Osteoblast (primary cell): ENCODE results near the gene PCDH8. TPM values are rescaled to one million over a fixed set of nuclear protein-coding genes. Genes with fewer than 3 reads are reported as not detected.

Source experiments
- DNase-seq: peaks from one replicate; pipeline ENCODE4 v3.0.0; 2011; ENCODE audit warnings: low spot score, mixed read lengths; ENCODE audit not compliant: insufficient read length; ENCODE audit errors: missing footprints
- H2AFZ ChIP-seq: 2 replicates; pipeline ENCODE4 v1.6.0; 2011; ENCODE audit warnings: mild to moderate bottlenecking, low read length
- H3K27ac ChIP-seq: 2 replicates; pipeline ENCODE4 v1.5.1; 2011; ENCODE audit warnings: mild to moderate bottlenecking, low read depth, low read length, moderate library complexity
- H3K27me3 ChIP-seq: 2 replicates; pipeline ENCODE4 v1.6.0; 2012; ENCODE audit warnings: mild to moderate bottlenecking, control low read depth, inconsistent platforms, low read length, moderate library complexity; ENCODE audit not compliant: insufficient read depth
- H3K36me3 ChIP-seq: 2 replicates; pipeline ENCODE4 v1.5.1; 2011; ENCODE audit warnings: mild to moderate bottlenecking, low read length, control low read depth, moderate library complexity; ENCODE audit not compliant: insufficient read depth
- H3K4me1 ChIP-seq: 2 replicates; pipeline ENCODE4 v1.5.1; 2011; ENCODE audit warnings: mild to moderate bottlenecking, low read length, control low read depth, moderate library complexity; ENCODE audit not compliant: insufficient read depth
- H3K4me2 ChIP-seq: 2 replicates; pipeline ENCODE4 v1.6.0; 2011; ENCODE audit warnings: mild to moderate bottlenecking, low read length; ENCODE audit not compliant: insufficient read depth
- H3K4me3 ChIP-seq: fragments of 200-600 bp; sonication (generic); 3 replicates; pipeline ENCODE4 v1.5.1; 2012; ENCODE audit warnings: mild to moderate bottlenecking, low read length, inconsistent platforms; ENCODE audit not compliant: insufficient read depth
- H3K79me2 ChIP-seq: 2 replicates; pipeline ENCODE4 v1.6.0; 2012; ENCODE audit warnings: mild to moderate bottlenecking, low read length, control low read depth, inconsistent platforms; ENCODE audit not compliant: insufficient read depth
- H3K9me3 ChIP-seq: 2 replicates; pipeline ENCODE4 v1.5.1; 2011; ENCODE audit warnings: low read depth, low read length, control low read depth
- H4K20me1 ChIP-seq: 2 replicates; pipeline ENCODE4 v1.6.0; 2012; ENCODE audit warnings: mild to moderate bottlenecking, low read length, control low read depth; ENCODE audit not compliant: insufficient read depth
- small RNA-seq: library from RNA; depleted of rRNA; stranded (forward); fragments of <200 nt; gene quantifications from one replicate; pipeline ENCODE3, GENCODE V24; 2012
- total RNA-seq: library from RNA; depleted of rRNA; stranded (reverse); fragments of >200 nt; gene quantifications from 2 replicates; pipeline ENCODE4 v1.2.3, GENCODE V29; 2012
- TF ChIP-seq, protein P1 (sequence below): IDR thresholded peaks from 2 replicates; pipeline ENCODE4 v1.5.1; 2011; ENCODE audit warnings: mild to moderate bottlenecking, low read depth, low read length, moderate library complexity; ENCODE audit errors: extremely low read depth

The PCDH8 gene
- total RNA-seq, 1 donor, result not detected

DNA sequence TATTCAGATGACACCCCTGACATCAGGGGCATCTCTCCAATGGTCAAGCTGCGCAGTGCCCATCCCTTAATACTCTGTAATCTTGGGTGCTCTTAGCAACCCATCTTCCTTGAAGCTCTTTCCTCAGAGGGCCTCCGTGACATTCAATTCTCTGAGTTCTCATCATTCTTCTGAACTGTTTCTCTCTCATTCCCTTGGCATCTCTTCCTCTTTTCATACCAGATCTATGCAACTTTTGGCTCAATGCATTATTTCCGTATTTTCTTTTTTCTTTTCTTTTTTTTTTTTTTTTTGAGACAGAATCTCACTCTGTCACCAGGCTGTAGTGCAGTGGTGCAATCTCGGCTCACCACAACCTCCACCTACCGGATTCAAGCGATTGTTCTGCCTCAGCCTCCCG is 53.9 kb downstream of the PCDH8 start:
- Histone ChIP-seq H3K4me3 (no peak overlapping the region), H3K27me3 (no peaks in the 10 kb centered on the region), H3K36me3 (no peaks in the 10 kb centered on the region), H3K79me2 (no peaks in the 10 kb centered on the region), H3K27ac (no peak overlapping the region), H4K20me1 (no peaks in the 10 kb centered on the region), H3K9me3 (no peaks in the 10 kb centered on the region), H2AFZ (no peak overlapping the region), H3K4me2 (no peak overlapping the region), H3K4me1 (no peaks in the 10 kb centered on the region)
- DNase-seq, result no peak
- TF ChIP-seq, protein P1, sequence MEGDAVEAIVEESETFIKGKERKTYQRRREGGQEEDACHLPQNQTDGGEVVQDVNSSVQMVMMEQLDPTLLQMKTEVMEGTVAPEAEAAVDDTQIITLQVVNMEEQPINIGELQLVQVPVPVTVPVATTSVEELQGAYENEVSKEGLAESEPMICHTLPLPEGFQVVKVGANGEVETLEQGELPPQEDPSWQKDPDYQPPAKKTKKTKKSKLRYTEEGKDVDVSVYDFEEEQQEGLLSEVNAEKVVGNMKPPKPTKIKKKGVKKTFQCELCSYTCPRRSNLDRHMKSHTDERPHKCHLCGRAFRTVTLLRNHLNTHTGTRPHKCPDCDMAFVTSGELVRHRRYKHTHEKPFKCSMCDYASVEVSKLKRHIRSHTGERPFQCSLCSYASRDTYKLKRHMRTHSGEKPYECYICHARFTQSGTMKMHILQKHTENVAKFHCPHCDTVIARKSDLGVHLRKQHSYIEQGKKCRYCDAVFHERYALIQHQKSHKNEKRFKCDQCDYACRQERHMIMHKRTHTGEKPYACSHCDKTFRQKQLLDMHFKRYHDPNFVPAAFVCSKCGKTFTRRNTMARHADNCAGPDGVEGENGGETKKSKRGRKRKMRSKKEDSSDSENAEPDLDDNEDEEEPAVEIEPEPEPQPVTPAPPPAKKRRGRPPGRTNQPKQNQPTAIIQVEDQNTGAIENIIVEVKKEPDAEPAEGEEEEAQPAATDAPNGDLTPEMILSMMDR, result no peak

DNA sequence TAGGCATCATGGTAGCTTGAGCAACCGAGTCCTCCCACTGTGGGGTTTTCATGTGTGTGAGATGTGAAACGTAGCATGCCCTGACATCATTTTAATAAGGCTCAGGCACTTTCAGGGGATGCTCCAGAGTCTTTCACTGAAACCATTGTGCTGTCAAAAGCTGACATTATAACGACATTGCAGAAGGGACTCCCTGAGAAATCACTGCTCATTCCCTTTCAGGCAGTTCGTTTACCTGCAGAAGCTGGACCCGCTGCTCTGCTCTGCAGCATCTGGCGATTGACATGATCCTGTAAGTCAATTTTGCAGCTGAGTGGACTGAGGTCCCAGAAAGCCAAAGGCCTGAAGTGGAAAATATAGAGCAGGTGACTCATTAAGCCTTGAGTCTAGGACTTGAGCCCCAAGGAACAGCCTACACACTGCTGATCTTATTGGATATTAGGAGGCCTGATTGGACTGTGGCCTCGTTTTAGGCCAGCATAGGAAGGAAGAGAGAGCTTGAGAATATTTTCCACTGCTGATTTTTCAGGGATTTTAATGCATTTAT is 54.9 kb downstream of the PCDH8 start:
- Histone ChIP-seq H3K4me3 (no peak overlapping the region), H3K79me2 (no peaks in the 10 kb centered on the region), H3K4me2 (no peak overlapping the region), H3K4me1 (no peaks in the 10 kb centered on the region), H3K36me3 (no peaks in the 10 kb centered on the region), H3K9me3 (no peaks in the 10 kb centered on the region), H4K20me1 (no peaks in the 10 kb centered on the region), H3K27me3 (no peaks in the 10 kb centered on the region), H2AFZ (no peak overlapping the region), H3K27ac (no peak overlapping the region)
- no peak for DNase-seq
- TF ChIP-seq, protein P1, result no peak

Small RNAs within 50 kb of the gene (small RNA-seq; reads per million reads assigned to genes)
- not detected for gene MIR759

Other genes starting within 250 kb of the PCDH8 start
- 2.9 and 3.6 TPM in 2 replicates for gene HNRNPA1L2, start 206.2 kb downstream of the PCDH8 start, total RNA-seq
- 30.4 and 30.9 TPM in 2 replicates for gene SUGT1, start 195.8 kb downstream of the PCDH8 start, total RNA-seq
- gene CNMD, start 108.8 kb downstream of the PCDH8 start, total RNA-seq, result not detected in 2 replicates
- under 0.01 and 0.29 TPM in 2 replicates for gene OLFM4, start 180.2 kb upstream of the PCDH8 start, total RNA-seq